Stimulated activated CD8-positive, alpha-beta memory T cell treated with anti-CD3 and anti-CD28 coated beads, Interleukin-7, amount 100 ng/mL, for 1 hour (primary cell): Measurements from ENCODE around the gene NUP160.
"Not testable (repeated sequence)": the region's sequence is repeated elsewhere in the genome, so short reads cannot be mapped to it uniquely, and the experiment has no call there.

Experiments
- DNase-seq, 2 donors: peaks; one replicate each; pipeline ENCODE4 v3.0.0-alpha.2; 2020; ENCODE audit warnings: low read depth in 2 of 2

Gene NUP160, protein sequence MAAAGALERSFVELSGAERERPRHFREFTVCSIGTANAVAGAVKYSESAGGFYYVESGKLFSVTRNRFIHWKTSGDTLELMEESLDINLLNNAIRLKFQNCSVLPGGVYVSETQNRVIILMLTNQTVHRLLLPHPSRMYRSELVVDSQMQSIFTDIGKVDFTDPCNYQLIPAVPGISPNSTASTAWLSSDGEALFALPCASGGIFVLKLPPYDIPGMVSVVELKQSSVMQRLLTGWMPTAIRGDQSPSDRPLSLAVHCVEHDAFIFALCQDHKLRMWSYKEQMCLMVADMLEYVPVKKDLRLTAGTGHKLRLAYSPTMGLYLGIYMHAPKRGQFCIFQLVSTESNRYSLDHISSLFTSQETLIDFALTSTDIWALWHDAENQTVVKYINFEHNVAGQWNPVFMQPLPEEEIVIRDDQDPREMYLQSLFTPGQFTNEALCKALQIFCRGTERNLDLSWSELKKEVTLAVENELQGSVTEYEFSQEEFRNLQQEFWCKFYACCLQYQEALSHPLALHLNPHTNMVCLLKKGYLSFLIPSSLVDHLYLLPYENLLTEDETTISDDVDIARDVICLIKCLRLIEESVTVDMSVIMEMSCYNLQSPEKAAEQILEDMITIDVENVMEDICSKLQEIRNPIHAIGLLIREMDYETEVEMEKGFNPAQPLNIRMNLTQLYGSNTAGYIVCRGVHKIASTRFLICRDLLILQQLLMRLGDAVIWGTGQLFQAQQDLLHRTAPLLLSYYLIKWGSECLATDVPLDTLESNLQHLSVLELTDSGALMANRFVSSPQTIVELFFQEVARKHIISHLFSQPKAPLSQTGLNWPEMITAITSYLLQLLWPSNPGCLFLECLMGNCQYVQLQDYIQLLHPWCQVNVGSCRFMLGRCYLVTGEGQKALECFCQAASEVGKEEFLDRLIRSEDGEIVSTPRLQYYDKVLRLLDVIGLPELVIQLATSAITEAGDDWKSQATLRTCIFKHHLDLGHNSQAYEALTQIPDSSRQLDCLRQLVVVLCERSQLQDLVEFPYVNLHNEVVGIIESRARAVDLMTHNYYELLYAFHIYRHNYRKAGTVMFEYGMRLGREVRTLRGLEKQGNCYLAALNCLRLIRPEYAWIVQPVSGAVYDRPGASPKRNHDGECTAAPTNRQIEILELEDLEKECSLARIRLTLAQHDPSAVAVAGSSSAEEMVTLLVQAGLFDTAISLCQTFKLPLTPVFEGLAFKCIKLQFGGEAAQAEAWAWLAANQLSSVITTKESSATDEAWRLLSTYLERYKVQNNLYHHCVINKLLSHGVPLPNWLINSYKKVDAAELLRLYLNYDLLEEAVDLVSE (N-terminal part only)

DNA sequence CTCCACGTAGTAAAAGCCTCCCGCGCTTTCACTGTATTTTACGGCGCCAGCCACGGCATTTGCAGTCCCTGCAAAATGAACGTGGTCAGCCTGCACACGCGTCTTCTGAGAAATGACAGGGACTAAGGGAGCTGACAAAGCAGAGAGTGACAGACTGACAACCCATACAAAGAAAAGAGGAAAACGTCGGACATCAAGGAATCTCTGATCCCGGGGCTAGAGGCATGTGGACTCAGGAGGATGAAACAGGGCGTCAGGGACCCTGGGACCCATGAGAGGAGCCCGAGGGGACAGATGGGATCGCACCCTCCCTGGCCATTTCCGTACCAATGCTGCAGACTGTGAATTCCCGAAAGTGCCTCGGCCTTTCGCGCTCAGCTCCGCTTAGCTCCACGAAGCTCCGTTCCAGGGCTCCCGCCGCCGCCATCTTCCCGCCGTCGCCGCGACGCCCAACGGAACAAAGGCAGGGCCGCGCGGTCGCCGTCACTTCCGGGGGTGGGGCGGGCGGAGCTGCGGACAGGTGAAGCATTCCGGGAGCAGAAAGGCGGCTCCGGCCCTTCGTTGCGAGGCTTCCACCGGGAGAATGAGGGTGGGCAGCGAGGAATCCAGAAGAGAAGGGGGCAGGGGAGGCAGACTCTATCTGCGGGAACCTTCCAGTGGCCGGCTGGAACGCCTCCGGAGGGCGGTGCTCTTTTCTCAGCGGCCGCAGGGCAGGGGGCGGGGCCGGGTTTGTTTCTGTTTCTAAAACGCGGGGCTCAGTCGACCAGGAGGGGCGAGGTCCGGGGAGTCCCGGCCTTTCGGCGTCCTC is at the start of gene NUP160:
Gene NUP160, minus strand, starts transcription at position 459 of the 808 bp plus-strand sequence. Its CDS starts 32 bp downstream, at position 427.
- DNase-seq, result peak; percentile 76 to 77

DNA sequence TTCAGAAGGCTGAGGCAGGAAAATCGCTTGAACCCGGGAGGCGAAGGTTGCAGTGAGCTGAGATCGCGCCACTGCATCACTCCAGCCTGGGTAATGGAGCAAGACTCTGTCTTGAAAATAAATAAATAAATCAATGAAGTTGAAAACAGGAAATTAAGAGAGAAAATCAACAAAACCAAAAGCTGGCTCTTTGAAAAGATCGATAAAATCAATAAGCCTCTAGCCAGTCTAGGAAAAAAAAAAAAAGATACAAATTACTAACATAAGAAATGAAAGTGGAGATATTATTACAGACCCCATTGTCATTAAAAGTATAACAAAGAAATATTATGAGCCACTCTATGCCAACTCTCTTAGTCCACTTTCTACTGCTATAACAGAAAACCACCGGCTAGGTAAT is 48.0 kb upstream of the NUP160 start:
- DNase-seq, result no peak

DNA sequence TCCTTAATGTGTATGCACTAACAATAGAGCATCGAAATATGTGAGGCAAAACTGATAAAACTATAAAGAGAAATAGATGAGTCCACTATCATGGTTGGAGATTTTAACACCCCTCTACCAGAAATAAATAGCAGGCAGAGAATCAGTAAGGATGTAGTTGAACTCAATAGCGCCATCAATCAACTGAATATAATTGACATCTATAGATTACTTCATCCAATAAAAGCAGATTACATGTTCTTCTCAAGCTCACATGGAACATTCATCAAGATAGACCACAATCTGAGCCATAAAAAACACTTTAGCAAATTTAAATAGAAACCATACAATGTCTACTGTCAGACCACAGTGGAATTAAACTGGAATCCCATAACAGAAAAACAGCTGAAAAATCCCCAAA is 46.9 kb upstream of the NUP160 start:
- DNase-seq, result no peak

DNA sequence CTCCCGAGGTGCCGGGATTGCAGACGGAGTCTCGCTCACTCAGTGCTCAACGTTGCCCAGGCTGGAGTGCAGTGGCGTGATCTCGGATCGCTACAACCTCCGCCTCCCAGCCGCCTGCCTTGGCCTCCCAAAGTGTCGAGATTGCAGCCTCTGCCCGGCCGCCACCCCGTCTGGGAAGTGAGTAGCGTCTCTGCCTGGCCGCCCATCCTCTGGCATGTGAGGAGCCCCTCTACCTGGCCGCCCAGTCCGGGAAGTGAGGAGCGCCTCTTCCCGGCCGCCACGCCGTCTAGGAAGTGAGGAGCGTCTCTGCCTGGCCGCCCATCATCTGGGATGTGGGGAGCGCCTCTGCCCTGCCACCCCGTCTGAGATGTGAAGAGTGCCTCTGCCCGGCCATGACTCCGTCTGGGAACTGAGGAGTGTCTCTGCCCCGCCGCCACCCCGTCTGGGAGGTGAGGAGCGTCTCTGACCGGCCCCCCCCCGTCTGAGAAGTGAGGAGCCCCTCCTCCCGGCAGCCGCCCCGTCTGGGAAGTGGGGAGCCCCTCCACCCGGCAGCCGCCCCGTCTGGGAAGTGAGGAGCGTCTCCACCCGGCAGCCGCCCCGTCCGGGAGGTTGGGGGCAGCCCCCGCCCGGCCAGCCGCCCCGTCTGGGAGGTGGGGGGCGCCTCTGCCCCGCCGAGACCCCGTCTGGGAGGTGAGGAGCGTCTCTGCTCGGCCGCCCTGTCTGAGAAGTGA is 44.6 kb upstream of the NUP160 start:
- not testable (repeated sequence) for DNase-seq

DNA sequence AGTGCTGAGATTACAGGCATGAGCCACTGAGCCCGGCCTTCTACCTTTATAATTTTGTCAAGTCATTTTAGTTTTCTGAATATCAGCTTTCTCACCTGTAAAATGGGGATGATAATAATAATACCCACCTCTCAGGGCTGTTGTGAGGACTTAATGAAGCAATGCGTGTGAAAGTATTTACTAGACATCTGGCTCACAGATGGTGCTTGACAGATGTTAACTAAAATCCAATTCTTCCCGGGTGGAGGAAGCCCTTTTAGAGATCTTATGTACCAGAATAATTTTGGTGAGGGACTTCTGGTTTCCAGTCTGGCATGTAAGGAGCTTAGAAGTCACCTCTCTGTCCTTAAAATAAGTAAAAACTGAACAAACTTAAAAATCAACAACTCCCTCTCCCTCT is 43.7 kb upstream of the NUP160 start:
- no peak for DNase-seq

DNA sequence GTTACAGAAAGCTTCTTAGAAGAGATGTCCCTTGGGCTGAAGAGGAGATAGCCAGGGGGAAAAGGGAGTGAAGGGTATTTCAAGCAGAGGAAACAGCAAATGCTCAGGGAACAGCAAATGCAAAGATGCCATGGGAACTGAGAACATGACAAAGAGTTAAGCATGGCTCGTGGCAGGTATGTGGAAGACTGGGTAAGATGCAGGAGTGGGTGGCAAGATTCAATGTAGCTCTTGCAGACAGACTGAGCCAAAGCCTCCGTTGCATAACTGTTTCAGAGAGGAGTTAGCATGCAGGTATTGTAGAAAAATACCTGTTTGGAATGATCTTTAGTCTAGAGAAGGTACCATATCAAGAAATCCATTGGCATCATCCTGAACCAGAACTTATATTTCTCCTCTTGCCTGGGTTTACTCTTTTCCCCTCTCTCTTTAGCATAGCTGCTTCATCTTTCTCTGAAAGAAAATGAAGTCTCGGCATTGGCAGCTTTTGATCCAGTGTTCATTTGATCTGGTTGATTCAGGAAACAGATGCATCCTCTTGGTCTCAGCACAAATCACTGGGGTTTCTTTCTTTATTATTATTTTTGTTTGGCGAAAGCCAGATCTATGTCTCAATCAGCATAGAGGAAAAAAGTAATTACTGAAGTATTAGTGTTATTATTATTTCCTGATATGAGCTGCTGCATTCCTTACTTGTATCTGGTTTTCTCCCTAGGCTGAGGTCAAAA is 41.7 kb upstream of the NUP160 start:
- DNase-seq, result no peak

DNA sequence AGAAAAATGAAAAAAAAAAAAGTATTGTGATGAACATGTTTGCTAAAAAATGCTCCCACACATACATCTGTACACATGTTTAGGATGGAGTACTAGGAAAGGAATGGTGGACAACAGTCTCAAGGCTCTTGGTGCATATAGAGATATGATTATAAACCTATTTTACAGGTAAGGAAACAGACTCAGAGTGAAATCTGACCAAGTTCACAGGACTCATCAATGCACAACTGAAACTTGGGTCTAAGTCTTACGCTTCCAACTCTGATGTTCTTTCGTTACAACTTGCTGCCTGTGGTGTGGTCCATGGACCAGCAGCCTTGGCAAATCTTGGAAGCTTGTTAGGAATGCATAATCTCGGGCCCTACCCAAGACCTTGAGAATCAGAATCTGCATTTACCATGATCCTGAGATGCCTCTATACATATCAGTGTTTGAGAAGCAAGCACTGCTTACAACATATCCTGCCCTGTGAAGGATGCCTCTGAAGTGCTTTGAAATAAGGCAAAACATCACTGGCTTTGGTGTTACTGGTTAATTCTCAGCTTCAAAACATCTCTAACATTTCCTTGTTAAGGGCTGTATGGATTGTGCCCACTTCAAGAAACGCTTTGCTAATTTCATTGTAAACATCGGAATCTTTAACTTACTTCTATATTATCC is 39.9 kb upstream of the NUP160 start:
- no peak for DNase-seq

DNA sequence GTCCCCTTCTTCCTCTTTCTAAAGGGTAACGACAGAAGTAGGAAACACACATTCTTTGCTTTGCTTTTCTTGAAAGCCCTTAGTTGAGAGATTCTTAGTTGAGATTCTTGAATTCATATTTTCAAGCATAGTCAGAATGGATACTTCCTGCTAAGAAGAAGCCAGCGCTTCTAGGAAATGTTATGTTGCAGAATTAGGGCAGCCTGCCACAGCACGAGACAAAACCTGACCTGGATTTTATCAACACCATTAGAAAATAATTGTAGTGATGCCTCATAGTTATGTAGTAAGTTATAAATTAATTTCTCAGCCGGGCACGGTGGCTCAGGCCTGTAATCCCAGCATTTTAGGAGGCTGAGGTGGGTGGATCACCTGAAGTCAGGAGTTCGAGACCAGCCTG is 37.9 kb upstream of the NUP160 start:
- DNase-seq, result no peak

DNA sequence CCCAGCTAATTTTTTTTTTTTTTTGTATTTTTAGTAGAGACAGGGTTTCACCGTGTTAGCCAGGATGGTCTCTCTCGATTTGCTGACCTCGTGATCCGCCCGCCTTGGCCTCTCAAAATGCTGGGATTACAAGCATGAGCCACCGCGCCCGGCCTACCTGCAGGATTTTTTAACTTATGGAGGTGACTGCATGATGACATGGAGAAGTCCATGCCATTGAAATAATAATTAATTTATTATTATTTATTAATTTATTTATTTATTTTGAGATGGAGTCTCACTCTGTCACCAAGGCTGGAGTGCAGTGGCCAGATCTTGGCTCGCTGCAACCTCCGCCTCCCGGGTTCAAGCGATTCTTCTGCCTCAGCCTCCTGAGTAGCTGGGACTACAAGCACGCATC is 34.3 kb upstream of the NUP160 start:
- DNase-seq, result not testable (repeated sequence)

DNA sequence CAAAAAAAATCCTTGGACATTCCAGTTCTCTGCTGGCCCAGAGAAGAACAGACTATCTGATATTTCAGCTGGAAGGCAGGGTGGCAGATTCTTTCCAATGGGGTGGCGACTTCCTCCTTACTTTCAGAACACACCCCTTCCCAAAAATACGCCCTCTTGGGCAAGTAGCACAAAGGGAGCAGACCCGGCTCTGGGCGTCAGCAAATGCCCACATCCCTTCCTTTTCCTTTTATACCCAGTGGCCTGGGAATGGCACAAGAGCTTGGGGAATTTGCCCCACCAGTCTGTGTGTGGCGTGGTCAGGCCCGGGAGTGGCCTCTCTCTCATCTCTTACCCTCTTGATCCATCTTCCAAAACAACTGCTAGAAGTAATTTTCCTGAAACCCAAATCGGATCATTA is 33.0 kb upstream of the NUP160 start:
- no peak for DNase-seq

DNA sequence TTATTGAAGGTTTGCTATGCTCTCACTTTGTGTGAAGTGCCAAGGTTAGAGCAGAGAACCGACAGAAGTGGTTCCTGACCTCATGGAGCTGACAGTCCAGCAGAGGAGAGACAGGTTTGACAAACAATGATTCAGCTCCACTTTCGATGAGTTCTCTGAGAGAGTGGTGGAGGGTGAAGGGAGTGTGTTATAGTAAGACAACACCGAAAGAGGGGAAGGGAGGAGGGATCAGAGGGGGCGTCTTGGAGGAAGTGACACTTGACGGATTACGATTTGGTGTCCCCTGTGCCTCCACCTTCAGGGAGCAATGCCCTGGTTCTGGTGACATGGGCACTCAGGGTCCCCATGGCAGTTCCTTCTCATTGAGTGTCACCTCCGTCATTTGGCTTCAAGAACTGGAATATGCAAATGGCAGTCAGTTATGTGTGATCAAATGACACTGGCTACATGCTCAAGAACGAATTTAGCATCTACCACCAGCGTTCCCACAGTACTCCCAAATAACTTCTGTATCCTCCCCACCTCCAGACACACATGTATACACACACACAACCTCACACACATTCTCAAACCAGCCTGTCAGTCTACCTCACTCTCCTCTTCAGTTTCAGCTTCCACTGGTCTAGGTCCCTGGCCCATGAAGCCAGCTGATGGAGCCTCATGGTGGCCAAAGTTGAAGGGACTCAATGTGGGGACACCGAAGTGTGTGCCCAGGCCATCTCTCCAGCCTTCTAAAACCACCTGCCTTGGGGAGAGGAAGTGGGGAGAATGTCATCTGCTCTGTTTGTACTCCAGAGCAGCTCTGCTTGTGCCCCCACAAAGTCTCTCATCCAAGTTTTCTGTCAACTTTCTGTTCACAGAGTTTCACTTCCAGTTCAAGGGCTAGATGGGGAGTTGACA is 31.4 kb upstream of the NUP160 start:
- DNase-seq, result no peak

DNA sequence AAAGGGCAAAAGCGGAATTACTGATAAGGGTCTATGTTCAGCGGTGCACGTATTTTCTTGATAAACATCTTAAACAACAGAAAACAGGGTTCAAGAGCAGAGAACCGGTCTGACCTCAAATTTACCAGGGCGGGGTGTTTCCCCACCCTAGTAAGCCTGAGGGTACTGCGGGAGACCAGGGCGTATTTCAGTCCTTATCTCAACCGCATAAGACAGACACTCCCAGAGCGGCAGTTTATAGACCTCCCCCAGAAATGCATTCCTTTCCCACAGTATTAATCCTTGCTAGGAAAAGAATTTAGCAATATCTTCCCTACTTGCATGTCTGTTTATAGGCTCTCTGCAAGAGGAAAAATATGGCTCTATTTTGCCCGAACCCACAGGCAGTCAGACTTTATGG is 27.7 kb upstream of the NUP160 start:
- not testable (repeated sequence) for DNase-seq

DNA sequence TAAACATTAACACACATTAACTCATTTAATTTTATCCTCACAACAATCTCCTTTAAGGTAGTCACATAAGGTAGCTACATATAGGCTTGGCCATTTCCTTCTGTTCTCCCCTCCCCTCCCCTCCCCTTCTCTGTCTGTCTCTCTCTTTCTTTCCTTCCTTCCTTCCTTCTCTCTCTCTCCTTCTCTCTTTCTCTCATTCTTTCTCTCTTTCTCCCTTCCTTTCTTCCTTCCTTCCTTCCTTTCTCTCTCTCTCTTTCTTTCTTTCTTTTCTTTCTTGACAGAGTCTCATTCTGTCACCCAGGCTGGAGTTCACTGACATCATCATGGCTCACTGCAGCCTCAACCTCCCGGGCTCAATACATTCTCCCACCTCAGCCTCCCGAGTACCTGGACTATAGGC is 22.3 kb upstream of the NUP160 start:
- no peak for DNase-seq

DNA sequence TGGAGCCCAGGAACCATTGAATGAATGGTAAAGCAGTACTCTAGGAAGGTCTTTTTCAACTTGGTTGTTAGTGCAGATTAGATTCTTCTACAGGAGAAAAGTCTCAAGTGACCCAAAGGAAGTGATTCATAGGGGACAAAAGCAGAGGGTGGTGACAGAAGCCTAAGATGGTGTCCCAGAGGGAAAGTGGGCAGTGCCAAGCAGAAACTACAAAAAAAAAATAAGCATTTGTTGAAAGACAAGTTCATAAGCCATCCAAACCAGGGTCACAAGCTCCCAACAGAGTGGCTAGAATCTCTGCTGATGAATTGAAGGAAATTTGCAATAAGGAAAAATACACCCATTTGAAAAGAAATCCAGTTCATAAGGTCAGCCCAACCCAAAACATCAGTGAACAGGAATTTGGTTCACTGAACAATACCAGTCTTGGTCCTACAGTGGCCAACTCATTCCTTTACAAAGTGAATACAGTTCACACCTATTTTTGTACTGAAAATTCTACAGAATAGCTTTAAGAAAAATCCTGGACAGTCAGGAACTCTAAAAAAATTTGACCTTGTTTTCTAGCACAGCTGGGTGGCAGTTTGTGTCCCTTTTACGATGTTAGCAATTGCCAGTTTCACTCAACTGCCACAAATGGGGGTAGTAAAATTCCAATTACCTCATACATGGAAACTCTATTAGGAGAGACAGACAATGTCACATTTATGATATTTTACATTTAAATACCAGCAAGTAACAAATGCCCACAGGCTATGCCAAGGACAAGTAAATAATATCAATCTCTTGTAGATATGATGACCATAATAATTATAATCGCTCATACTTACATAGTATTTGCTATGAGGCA is 21.6 kb upstream of the NUP160 start:
- DNase-seq, result no peak

DNA sequence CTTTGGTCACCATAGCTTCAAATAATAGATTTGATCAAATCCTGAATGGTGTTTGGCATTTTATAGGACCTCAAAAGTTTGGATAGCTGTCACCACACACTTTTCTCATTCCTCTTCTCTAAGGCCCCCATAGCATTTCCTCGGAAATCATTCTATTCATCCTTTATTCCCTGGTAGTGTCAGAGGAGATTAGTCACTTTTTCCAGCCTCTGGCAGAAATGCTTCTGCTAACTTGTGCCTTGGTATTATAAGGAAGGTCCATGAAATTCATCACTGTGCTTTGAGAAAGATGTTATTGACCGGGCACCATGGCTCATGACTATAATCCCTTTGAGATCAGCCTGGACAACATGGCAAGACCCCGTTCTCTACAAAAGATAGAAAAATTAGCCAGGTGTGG is 19.7 kb upstream of the NUP160 start:
- no peak for DNase-seq

DNA sequence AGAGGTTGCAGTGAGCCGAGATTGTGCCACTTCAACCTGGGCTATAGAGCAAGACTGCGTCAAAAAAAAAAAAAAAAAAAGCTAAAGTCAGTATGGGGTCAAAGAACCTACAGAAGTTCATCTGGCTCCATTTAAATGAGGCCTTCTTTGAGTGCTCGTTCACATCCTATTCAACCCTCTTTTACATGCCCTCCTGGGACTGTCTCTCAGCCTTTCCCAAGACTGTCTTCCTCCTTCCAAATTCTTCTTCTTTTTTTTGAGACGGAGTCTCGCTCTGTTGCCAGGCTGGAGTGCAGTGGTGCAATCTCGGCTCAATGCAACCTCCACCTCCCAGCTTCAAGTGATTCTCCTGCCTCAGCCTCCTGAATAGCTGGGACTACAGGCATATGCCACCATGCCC is 18.7 kb upstream of the NUP160 start:
- DNase-seq, result not testable (repeated sequence)

DNA sequence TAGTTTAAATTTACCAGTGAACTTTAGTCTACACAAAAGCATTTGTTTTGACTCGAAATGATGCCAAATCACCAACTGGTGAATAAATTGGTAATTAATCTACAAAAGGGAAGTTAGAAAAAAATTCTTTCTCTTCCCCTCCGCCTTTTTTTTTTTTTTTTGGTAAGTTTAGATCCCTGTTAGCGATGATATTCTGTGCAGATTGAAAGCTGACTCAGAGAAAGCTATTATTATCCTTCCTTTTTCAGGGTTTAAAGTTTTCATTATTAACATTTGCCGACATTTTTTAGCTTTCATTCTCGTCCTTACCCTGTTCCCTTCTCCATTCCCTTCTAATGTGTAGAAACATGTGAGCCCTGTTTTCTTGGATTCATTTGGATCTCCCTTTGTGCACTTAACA is 16.8 kb upstream of the NUP160 start:
- DNase-seq, result no peak
